HG03354 (cell line): ENCODE measurements around the gene TRRAP.

ENCODE experiments used
- ATAC-seq: cut with Tn5 transposase; IDR thresholded peaks from one replicate; pipeline ENCODE4 v1.9.1; 2021; ENCODE audit warnings: mild to moderate bottlenecking; ENCODE audit not compliant: unreplicated experiment, poor library complexity, severe bottlenecking

The TRRAP gene

DNA sequence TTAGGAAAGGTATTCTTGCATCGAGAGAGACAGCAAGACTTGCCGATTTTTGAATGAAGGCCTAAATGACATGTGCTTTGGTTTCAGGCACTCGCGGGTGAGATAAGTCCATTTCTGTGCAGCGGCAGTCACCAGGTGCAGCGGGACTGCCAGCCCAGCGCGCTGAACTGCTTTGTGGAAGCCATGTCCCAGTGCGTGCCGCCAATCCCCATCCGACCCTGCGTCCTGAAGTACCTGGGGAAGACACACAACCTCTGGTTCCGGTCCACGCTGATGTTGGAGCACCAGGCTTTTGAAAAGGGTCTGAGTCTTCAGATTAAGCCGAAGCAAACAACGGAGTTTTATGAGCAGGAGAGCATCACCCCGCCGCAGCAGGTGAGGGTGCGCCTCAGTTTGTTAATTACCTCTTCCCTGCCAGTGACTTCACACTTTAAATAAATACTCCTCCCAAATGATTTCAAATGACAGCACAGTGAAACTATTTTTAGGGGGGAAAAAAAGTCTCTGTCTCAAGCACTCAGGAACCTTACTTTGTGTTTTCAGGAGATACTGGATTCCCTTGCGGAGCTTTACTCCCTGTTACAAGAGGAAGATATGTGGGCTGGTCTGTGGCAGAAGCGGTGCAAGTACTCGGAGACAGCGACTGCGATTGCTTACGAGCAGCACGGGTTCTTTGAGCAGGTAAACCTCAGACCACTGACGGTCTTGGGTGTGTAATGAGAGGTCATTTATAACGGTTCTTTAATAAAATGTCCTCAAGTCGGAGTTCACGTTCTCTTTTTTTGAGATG lies 98.3 kb downstream of the TRRAP start:
- no peak for ATAC-seq

DNA sequence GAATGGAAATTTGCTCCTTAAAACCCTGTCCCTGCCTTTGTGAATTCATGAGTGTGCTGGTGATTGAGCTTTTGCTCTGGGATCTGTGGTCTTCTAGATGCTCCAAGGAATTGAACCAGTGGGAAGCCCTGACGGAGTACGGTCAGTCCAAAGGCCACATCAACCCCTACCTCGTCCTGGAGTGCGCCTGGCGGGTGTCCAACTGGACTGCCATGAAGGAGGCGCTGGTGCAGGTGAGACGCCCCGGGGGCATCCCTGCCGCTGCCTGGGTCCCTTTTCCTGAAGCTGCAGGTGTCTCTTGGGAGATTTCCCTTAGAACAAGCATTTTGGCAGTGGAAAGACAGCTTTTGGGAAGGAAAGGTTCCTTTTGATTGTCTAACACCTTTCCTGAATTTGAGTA lies 100.3 kb downstream of the TRRAP start:
- ATAC-seq, result no peak

DNA sequence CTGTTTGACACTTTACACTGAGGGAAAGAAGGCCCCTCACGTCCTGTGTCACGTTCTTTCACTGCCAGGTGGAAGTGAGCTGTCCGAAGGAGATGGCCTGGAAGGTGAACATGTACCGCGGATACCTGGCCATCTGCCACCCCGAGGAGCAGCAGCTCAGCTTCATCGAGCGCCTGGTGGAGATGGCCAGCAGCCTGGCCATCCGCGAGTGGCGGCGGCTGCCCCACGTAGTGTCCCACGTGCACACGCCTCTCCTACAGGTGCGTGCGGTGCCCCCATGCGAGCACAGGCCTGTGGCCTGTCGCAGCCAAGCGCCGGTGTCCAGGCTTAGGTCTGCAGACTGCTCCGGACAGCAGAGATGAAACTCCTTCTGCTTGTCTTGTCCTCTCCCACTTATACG lies 103.4 kb downstream of the TRRAP start:
- no peak for ATAC-seq

DNA sequence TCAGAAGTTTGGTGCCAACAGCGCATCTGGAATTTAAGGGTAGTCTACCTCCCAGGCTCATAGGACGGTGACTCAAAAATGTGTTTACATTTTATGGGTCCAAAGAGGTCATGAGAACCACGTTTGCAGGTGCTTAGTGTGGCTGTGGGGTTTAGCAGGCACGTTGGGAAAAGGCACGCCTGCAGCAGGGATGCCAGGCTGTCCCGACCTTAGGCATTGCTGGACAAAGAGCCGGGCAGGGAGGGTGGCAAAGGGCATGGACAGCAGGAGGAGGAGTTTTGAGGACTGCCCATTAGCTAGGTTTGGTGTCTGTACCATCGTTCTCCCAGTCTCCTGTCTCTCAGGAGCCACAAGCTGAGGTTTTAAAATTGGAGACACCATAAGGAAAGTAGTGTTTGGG lies 104.4 kb downstream of the TRRAP start:
- ATAC-seq, result no peak

DNA sequence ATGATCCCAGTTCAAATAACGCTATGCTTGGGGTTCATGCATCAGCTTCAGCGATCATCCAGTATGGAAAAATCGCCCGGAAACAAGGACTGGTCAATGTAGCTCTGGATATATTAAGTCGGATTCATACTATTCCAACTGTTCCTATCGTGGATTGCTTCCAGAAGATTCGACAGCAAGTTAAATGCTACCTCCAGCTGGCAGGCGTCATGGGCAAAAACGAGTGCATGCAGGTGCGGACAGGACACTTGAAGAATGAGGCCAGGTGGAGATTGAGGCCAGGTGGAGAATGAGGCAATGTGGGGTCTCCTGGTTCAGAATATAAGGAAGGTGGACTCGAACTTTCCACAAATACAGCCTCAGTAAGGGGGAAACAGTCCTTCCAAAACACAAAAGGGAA lies 105.8 kb downstream of the TRRAP start:
- no peak for ATAC-seq

DNA sequence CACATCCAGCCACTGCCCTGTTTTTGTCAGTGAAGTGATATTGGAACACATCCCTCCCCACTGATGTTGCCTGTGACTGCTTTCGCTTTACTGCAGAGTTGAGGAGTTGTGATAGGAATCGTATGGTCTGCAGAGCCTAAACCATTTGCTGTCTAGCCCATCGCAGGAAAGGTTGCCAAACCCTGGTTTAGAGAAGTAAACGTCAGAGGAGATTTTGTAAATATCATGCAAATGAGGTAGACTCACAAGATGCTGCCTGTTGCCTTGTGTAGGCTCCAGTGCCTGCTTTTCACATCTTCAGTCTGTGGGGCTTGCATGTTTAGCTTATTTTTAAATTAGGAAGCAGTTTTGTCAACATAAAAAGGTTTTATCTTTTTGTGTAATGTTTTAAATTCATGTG lies 107.1 kb downstream of the TRRAP start:
- no peak for ATAC-seq

DNA sequence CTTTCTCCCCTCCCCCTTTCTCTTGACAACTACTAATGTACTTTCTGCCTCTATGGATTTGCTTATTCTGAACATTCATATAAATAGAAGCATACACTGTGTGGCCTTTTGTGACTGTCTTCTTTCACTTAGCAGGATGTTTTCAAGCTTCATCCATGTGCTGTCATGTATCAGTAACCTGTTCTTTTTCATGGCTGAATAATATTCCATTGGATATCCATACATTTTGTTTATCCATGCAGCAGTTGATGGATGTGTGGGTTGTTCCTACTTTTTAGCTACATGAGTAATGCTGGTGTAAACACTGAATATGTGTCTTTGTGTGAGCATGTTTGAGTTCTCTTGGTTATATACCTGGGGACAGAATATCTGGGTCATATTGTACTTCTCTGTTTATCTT lies 107.6 kb downstream of the TRRAP start:
- no peak for ATAC-seq

DNA sequence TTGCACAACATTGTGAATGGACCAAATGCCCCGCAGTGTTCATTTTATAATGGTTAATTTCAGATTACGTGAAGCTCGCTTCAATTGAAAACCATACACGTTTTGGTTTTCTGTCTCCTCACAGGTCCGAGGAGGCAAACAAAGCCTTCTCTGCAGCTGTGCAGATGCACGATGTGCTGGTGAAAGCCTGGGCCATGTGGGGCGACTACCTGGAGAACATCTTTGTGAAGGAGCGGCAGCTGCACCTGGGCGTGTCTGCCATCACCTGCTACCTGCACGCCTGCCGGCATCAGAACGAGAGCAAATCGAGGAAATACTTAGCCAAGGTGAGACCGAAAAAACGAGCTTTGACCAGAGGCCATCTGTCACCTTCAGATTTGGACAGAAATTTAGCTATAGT lies 110.3 kb downstream of the TRRAP start:
- no peak for ATAC-seq

DNA sequence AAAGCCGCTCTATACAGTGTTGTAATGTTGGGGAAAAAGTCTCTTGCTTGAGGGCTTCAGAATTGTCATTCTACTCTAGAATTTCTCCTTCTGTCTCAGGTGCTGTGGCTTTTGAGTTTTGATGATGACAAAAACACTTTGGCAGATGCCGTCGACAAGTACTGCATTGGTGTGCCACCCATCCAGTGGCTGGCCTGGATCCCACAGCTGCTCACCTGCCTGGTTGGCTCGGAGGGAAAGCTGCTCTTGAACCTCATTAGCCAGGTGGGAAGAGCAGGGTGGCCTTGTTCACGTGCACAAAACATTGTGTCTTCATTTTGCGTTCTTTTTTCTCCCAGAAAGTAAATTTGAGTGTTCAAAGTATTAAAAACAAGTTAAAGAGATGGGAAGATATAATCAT lies 112.0 kb downstream of the TRRAP start:
- ATAC-seq, result no peak

DNA sequence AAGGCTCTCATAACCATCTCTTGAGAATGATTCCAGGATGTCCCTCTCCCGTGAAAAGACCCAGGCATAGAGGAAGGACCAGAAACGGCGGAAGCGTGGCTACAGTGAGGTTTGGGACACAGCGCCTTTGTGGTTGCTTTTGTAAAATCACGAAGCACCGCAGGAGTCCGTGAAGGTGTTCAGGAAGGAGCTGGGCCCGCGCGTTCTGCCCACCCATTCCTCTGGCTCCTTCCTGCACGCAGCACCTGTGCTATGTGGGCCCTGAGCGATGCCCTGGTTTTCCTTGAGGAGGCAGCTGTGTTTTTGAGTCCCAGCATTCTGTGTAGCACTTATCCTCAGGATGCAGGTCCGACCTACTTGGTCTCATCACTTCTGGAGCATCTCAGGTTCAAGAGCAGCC lies 112.8 kb downstream of the TRRAP start:
- ATAC-seq, result no peak

DNA sequence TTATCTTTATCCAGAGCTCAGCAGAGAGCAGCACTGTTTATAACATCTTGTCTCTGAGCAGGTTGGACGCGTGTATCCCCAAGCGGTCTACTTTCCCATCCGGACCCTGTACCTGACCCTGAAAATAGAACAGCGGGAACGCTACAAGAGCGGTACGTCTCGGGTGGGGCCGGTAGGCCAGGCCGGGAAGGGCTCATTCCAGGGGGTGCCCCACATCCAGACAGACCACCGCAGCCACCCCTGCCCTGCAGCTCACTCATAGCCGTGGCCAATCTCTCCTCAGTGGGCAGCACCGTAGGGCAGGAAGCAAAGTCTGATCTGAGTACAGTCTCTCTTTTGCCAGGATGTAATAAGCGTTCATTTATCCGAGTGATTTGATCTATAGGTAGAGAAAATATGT lies 113.7 kb downstream of the TRRAP start:
- no peak for ATAC-seq

DNA sequence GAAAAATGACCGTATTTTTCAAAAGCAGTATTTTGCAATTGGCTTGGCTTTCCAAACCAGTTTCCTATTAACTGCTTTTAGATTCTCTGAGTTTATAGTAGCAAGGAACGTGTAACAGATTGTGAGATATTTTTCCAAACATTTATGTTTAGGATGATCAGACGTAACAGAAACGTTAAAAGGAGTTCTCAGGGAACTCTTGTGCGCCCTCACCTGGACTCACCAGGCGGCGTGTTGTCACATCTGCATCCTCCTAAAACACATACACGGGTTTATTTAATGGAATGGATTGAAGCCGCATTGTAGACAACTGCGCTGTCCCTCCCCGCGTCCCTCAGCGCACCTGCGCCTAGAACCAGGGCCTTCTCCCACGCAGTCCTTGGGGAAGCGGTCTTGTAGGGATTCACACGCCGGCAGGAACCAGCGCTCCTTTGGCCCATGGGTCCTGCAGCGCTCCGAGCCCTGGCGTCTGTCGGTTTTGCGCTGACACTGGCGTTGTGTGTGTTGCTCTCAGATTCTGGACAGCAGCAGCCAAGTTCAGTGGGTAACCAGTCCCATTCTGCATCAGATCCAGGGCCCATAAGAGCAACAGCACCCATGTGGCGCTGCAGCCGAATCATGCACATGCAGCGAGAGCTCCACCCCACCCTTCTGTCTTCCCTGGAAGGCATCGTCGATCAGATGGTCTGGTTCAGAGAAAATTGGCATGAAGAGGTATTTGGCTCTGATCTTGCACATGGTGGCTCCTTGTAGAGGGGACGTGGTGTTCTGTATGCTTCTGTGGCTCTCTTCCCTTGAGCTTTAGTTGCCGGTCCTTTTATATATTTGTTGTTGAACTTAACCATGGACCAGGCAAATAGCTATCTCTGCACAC lies 114.9 kb downstream of the TRRAP start:
- ATAC-seq, result no peak

DNA sequence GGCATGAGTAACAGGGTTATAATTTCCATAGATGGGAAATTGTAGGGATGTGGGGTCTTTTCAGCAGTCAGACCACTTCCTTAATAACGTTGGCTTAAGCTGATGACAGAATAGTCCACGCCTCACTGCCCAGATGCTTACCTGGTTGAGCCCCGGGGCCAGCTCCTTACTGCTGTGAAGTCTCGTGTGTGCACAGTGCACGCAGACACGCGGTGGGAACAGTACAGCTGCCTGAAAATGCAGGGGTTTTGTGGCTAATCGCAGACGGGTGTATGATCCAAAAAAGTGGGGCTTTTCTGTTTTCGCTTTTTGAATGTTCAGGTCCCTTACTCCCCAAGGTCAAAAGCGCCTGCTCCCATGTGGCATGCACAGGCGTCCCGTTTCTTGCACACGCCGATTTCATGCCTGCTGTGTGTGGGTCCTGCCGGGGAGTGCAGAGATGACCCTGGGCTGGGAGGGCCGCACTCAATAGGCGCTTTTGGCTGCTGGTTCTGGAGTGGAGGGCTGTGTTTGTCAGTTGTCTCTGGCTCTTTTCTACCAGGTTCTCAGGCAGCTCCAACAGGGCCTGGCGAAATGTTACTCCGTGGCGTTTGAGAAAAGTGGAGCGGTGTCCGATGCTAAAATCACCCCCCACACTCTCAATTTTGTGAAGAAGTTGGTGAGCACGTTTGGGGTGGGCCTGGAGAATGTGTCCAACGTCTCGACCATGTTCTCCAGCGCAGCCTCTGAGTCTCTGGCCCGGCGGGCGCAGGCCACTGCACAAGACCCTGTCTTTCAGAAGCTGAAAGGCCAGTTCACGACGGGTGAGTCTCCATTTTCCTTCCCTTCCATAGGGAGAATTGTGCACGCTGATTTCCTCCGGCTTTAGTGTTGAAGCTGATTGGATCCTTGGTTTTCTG lies 116.0 kb downstream of the TRRAP start:
- ATAC-seq, result no peak

DNA sequence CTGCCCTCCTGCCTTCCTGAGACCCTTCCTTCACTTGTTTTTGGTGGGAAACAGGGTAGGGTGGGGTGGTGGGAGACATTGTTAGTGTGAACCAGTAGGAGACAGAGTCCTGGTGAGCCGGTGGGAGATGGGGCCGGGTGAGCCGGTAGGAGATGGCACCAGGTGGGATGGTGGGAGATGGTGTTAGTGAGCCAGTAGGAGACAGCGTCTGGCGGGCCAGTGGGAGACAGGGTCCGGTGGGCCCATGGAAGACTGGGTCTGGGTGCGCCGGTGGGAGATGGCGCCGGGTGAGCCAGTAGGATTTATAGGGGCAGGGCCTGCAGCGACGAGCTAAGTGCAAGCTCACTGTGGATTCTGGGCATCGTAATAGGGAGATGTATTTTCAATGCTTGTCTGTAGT lies 116.8 kb downstream of the TRRAP start:
- ATAC-seq, result no peak

DNA sequence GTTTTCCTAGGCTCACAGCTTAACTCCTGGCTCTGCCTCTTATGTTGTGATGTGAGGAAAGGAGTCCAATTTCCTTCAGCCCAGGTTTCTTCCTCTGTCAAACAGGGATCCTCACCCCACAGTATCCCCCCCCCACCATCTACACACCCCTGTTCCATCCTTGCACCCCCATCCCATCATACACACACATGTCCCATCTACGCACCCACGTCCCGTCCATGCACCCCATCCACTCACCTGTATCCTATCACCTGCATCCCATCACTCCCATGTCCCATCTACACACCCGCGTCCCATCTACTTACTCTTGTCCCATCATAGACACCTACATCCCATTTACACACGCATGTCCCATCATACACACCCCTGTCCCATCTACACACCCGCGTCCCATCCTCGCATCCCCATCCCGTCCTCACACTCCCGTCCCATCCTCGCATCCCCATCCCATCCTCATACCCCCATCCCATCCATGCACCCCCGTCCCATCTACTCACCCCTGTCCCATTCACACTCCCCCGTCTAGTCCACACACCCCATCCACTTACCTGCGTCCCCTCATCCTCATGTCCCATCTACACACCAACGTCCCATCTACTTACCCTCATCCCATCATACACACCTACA lies 117.3 kb downstream of the TRRAP start:
- no peak for ATAC-seq

DNA sequence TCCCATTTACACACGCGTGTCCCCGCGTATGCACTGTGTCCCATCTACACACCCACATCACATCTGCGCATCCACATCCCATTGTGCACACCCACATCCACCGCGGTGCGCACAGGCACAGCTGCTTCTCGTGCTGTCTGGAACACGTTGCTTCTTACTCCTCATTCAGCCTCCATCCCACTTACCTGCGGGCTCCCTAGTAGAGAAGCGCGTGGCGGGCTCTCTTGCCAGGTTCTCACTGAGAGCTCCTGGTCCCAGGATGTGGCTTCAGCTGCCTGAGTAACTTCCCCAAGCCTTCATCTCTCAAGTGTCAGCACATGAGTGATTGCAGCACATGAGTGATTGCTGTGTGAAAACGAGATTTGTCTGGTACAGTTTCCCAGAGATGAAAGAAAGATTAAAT lies 117.8 kb downstream of the TRRAP start:
- no peak for ATAC-seq

DNA sequence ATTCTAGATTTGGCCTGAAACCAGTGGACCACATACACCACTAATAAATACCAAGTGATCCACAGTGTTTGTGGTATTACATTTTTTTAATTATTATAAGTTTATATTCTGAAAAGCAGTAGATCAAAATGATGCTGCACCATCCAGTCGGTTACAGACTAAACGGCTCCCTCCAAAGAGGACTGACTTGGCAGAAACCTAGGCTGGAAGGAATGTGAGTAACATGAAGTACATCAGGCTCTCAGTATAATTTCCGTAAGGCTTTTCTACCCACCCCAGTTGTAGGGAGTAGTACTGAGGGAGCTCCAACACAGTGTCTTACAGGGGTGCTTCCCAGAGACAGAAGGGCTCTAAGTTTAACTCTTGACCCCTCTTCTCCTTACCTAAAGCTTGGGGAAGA lies 119.5 kb downstream of the TRRAP start:
- no peak for ATAC-seq

DNA sequence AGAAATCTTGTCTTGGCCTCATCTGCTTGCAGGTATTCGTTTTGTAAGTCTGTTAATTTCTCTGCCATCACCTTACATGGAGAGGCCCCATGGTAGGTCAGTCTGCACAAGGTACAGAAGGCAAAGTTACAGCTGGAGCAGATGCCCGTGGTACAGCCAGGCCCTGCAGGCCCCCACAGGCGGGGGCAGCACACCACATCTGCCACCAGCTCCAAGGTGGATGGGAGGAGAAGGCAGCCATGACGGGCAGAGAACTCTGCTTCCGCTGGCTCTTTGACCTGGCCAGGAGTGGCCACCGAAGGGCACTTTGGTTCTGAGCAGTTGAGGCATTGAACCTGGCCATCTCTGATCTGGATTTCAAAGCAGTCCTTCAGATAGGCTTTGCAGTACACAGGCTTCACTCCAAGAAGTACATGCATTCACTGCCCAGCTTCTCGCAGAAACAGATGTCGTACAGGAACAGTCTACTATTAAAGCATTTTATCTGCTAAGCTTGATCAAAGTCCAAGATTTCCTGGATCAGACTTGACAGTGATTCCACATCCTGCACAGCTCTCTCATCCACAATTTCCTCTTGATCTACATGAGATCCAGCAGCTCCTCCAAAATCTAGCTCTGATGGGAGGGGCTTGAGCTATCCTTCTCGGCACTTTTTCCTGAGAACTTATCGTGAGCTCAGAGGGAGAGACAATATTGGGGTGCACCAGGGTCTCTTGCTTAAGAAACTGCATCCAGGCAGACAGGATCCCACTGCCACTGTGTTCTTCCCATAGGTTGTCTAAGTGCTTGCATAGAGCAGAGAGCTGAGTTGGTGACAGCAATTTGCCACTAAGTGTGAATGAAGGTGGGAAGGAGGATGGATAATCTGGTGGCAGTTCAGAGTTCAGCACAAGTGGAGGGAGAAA lies 120.7 kb downstream of the TRRAP start:
- ATAC-seq, result no peak
